Gastroesophageal sphincter (tissue), 3 donors: ENCODE measurements around the gene CFAP46.

ENCODE experiments used
- POLR2A ChIP-seq, 2 donors: fragments of 450-650 bp; IDR thresholded peaks; one replicate each; pipeline ENCODE4 v1.6.1; 2017; ENCODE audit warnings: antibody characterized with exemption in 2 of 2, mild to moderate bottlenecking in 2 of 2, moderate library complexity in 1 of 2
- POLR2AphosphoS5 ChIP-seq: sonication (generic); formaldehyde crosslinking; IDR thresholded peaks from one replicate; pipeline ENCODE4 v1.6.1; 2017; ENCODE audit warnings: antibody characterized with exemption
- TF ChIP-seq, protein P1 (sequence below), 4 experiments: fragments of 200-600 bp in 2 of 4; fragments of 450-650 bp in 2 of 4; sonication (generic) in 1 of 4; IDR thresholded peaks; one replicate each; pipeline ENCODE4 v1.5.1; 2017 to 2019; ENCODE audit warnings: antibody characterized with exemption in 4 of 4, mild to moderate bottlenecking in 2 of 4, moderate library complexity in 2 of 4

DNA sequence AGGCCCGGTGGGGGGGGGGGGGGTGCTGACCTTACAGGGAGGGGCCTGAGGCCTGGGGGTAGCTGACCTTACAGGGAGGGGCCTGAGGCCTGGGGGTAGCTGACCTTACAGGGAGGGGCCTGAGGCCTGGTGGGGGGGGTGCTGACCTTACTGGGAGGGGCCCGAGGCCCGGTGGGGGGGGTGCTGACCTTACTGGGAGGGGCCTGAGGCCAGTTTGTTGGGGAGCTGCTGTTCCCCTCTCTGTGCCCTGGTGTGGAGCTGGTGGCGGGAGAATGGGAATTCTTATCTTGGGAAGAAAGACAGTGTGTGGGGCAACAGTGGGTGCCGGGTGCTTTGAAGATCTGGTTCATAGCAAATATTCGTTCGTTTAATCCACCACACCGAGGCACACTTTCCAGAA is 46.6 kb upstream of the CFAP46 start:
- TF ChIP-seq, protein P1, sequence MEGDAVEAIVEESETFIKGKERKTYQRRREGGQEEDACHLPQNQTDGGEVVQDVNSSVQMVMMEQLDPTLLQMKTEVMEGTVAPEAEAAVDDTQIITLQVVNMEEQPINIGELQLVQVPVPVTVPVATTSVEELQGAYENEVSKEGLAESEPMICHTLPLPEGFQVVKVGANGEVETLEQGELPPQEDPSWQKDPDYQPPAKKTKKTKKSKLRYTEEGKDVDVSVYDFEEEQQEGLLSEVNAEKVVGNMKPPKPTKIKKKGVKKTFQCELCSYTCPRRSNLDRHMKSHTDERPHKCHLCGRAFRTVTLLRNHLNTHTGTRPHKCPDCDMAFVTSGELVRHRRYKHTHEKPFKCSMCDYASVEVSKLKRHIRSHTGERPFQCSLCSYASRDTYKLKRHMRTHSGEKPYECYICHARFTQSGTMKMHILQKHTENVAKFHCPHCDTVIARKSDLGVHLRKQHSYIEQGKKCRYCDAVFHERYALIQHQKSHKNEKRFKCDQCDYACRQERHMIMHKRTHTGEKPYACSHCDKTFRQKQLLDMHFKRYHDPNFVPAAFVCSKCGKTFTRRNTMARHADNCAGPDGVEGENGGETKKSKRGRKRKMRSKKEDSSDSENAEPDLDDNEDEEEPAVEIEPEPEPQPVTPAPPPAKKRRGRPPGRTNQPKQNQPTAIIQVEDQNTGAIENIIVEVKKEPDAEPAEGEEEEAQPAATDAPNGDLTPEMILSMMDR (IDR thresholded peaks at IDR 0.05), result no peak
- TF ChIP-seq POLR2AphosphoS5 (no peak), POLR2A (IDR thresholded peaks at IDR 0.05) (no peak)
